GM12892 (cell line): ENCODE data around the gene NKAIN1.

ENCODE experiments used
- POLR2A ChIP-seq: IDR thresholded peaks from 2 replicates; pipeline ENCODE4 v1.6.1; 2011; ENCODE audit warnings: low read depth, low read length, control low read depth
- POLR2AphosphoS5 ChIP-seq: IDR thresholded peaks from 2 replicates; pipeline ENCODE4 v1.6.1; 2011; ENCODE audit warnings: low read depth, low read length, control low read depth
- TAF1 ChIP-seq: IDR thresholded peaks from 2 replicates; pipeline ENCODE4 v1.6.1; 2011; ENCODE audit warnings: low read depth, mild to moderate bottlenecking, control low read depth, low read length, borderline replicate concordance

GRCh38 chr1:31249854-31250253 lies 10.2 kb upstream of the NKAIN1 start:
- TF ChIP-seq POLR2A (no peak), TAF1 (no peak), POLR2AphosphoS5 (no peak)
